ENCODE measurements around the gene FAM25A. TPM values are rescaled to one million over a fixed set of nuclear protein-coding genes. Genes with fewer than 3 reads are reported as not detected.
"Not testable (repeated sequence)": the region's sequence is repeated elsewhere in the genome, so short reads cannot be mapped to it uniquely, and the experiment has no call there.

The FAM25A gene
- total and polyA plus RNA-seq, 2 donors (not counting 3 experiments of a cell fraction or from before 2014, with no cell fraction given), result not detected

GRCh38 chr10:87000491-87000890, 19.6 kb upstream of the FAM25A start:
- Histone ChIP-seq H3K27ac (ENCODE audit: insufficient read depth, low read depth, low read length) (no peak overlapping the region), H3K4me2 (ENCODE audit: insufficient read depth, low read length) (no peak overlapping the region), H3K27me3 (ENCODE audit: control insufficient read depth in 2 of 2, insufficient read depth in 2 of 2, low read length in 2 of 2) (no peaks in the 10 kb centered on the region), H3K9ac (replicated peaks; ENCODE audit: extremely low read depth, insufficient read depth, low read length) (no peak overlapping the region), H2AFZ (ENCODE audit: low read depth, low read length) (no peak overlapping the region), H3K4me1 (ENCODE audit: control insufficient read depth, extremely low read depth, insufficient read depth, low read length) (no peaks in the 10 kb centered on the region), H3K9me3 (replicated peaks; ENCODE audit: control insufficient read depth, insufficient read depth, low read length) (no peaks in the 10 kb centered on the region), H4K20me1 (replicated peaks; ENCODE audit: control insufficient read depth, extremely low read depth, insufficient read depth, low read length) (no peaks in the 10 kb centered on the region), H3K4me3 (replicated peaks in 1 of 3; ENCODE audit: insufficient read depth in 1 of 3, low read depth in 1 of 3, low read length in 3 of 3) (no peak overlapping the region), H3K79me2 (ENCODE audit: control insufficient read depth, insufficient read depth, low read length) (no peaks in the 10 kb centered on the region), H3K9me1 (replicated peaks; ENCODE audit: control insufficient read depth, extremely low read depth, insufficient read depth, low read length) (no peaks in the 10 kb centered on the region), H3K36me3 (ENCODE audit: control insufficient read depth in 2 of 2, extremely low read depth in 1 of 2, insufficient read depth in 2 of 2, low read length in 2 of 2) (no peaks in the 10 kb centered on the region)
- dilution Hi-C loops (cut with MboI; ENCODE audit: extremely low pct_ligation_motif_present, low sequenced_read_pairs) (no loop called here), intact Hi-C loops (cut with micrococcal nuclease) (no loop called here)
- DNase-seq (ENCODE audit: low read depth, low spot score), result peak; percentile 4
- CTCF ChIA-PET, result no interaction called here
- no TSS peak for BruUV-seq (replicated peaks)
- no peak for FAIRE-seq
- TF ChIP-seq MYC (IDR thresholded peaks at IDR 0.05; ENCODE audit: low read depth, low read length), result no peak
- no peak for TF ChIP-seq POLR2A (IDR thresholded peaks at IDR 0.05; ENCODE audit: low read depth, low read length)
- TF ChIP-seq EZH2 (IDR thresholded peaks at IDR 0.05; ENCODE audit: borderline replicate concordance, low read depth, low read length, severe bottlenecking), result no peak
- no peak for TF ChIP-seq GATA2 (IDR thresholded peaks at IDR 0.05; ENCODE audit: insufficient read depth, insufficient read length, low read depth, low read length)
- no peak for TF ChIP-seq POLR2AphosphoS5 (IDR thresholded peaks at IDR 0.05; ENCODE audit: insufficient read depth, low read depth, low read length)
- TF ChIP-seq FOS (IDR thresholded peaks at IDR 0.05; ENCODE audit: borderline replicate concordance, insufficient read depth, low read length), result no peak
- POLR2A ChIA-PET, result no interaction called here

GRCh38 chr10:87007124-87007523, 13.0 kb upstream of the FAM25A start:
- H3K79me2 ChIP-seq (ENCODE audit: control insufficient read depth, insufficient read depth, low read length); H3K9ac ChIP-seq (replicated peaks; ENCODE audit: extremely low read depth, insufficient read depth, low read length); H4K20me1 ChIP-seq (replicated peaks; ENCODE audit: control insufficient read depth, extremely low read depth, insufficient read depth, low read length); H3K4me3 ChIP-seq (replicated peaks in 1 of 3; ENCODE audit: insufficient read depth in 1 of 3, low read depth in 1 of 3, low read length in 3 of 3); H3K27me3 ChIP-seq (ENCODE audit: control insufficient read depth in 2 of 2, insufficient read depth in 2 of 2, low read length in 2 of 2); H3K4me2 ChIP-seq (ENCODE audit: insufficient read depth, low read length); FAIRE-seq; H3K4me1 ChIP-seq (ENCODE audit: control insufficient read depth, extremely low read depth, insufficient read depth, low read length); H2AFZ ChIP-seq (ENCODE audit: low read depth, low read length); H3K9me3 ChIP-seq (replicated peaks; ENCODE audit: control insufficient read depth, insufficient read depth, low read length); dilution Hi-C loops (cut with MboI; ENCODE audit: extremely low pct_ligation_motif_present, low sequenced_read_pairs); BruUV-seq (replicated peaks); H3K9me1 ChIP-seq (replicated peaks; ENCODE audit: control insufficient read depth, extremely low read depth, insufficient read depth, low read length); H3K27ac ChIP-seq (ENCODE audit: insufficient read depth, low read depth, low read length); intact Hi-C loops (cut with micrococcal nuclease); CTCF ChIA-PET; DNase-seq (ENCODE audit: low read depth, low spot score); H3K36me3 ChIP-seq (ENCODE audit: control insufficient read depth in 2 of 2, extremely low read depth in 1 of 2, insufficient read depth in 2 of 2, low read length in 2 of 2); POLR2A ChIA-PET: not testable (repeated sequence)

GRCh38 chr10:87007674-87008073, 12.4 kb upstream of the FAM25A start:
- dilution Hi-C loops (cut with MboI; ENCODE audit: extremely low pct_ligation_motif_present, low sequenced_read_pairs); H3K9me1 ChIP-seq (replicated peaks; ENCODE audit: control insufficient read depth, extremely low read depth, insufficient read depth, low read length); H3K27ac ChIP-seq (ENCODE audit: insufficient read depth, low read depth, low read length); H3K27me3 ChIP-seq (ENCODE audit: control insufficient read depth in 2 of 2, insufficient read depth in 2 of 2, low read length in 2 of 2); H4K20me1 ChIP-seq (replicated peaks; ENCODE audit: control insufficient read depth, extremely low read depth, insufficient read depth, low read length); H3K79me2 ChIP-seq (ENCODE audit: control insufficient read depth, insufficient read depth, low read length); intact Hi-C loops (cut with micrococcal nuclease); H3K4me2 ChIP-seq (ENCODE audit: insufficient read depth, low read length); CTCF ChIA-PET; FAIRE-seq; H3K4me3 ChIP-seq (replicated peaks in 1 of 3; ENCODE audit: insufficient read depth in 1 of 3, low read depth in 1 of 3, low read length in 3 of 3); H3K9ac ChIP-seq (replicated peaks; ENCODE audit: extremely low read depth, insufficient read depth, low read length); H3K36me3 ChIP-seq (ENCODE audit: control insufficient read depth in 2 of 2, extremely low read depth in 1 of 2, insufficient read depth in 2 of 2, low read length in 2 of 2); H2AFZ ChIP-seq (ENCODE audit: low read depth, low read length); H3K9me3 ChIP-seq (replicated peaks; ENCODE audit: control insufficient read depth, insufficient read depth, low read length); H3K4me1 ChIP-seq (ENCODE audit: control insufficient read depth, extremely low read depth, insufficient read depth, low read length); POLR2A ChIA-PET; BruUV-seq (replicated peaks); DNase-seq (ENCODE audit: low read depth, low spot score): not testable (repeated sequence)

GRCh38 chr10:87008303-87008702, 11.8 kb upstream of the FAM25A start:
- H3K79me2 ChIP-seq (ENCODE audit: control insufficient read depth, insufficient read depth, low read length); BruUV-seq (replicated peaks); H3K4me1 ChIP-seq (ENCODE audit: control insufficient read depth, extremely low read depth, insufficient read depth, low read length); H3K4me2 ChIP-seq (ENCODE audit: insufficient read depth, low read length); CTCF ChIA-PET; H3K27ac ChIP-seq (ENCODE audit: insufficient read depth, low read depth, low read length); FAIRE-seq; dilution Hi-C loops (cut with MboI; ENCODE audit: extremely low pct_ligation_motif_present, low sequenced_read_pairs); H3K9me1 ChIP-seq (replicated peaks; ENCODE audit: control insufficient read depth, extremely low read depth, insufficient read depth, low read length); H3K4me3 ChIP-seq (replicated peaks in 1 of 3; ENCODE audit: insufficient read depth in 1 of 3, low read depth in 1 of 3, low read length in 3 of 3); H2AFZ ChIP-seq (ENCODE audit: low read depth, low read length); H3K27me3 ChIP-seq (ENCODE audit: control insufficient read depth in 2 of 2, insufficient read depth in 2 of 2, low read length in 2 of 2); H3K9me3 ChIP-seq (replicated peaks; ENCODE audit: control insufficient read depth, insufficient read depth, low read length); POLR2A ChIA-PET; H3K9ac ChIP-seq (replicated peaks; ENCODE audit: extremely low read depth, insufficient read depth, low read length); DNase-seq (ENCODE audit: low read depth, low spot score); H3K36me3 ChIP-seq (ENCODE audit: control insufficient read depth in 2 of 2, extremely low read depth in 1 of 2, insufficient read depth in 2 of 2, low read length in 2 of 2); intact Hi-C loops (cut with micrococcal nuclease); H4K20me1 ChIP-seq (replicated peaks; ENCODE audit: control insufficient read depth, extremely low read depth, insufficient read depth, low read length): not testable (repeated sequence)
